Neutrophil (primary cell): ENCODE data around the gene THSD4.

ENCODE experiments used
- H3K27ac ChIP-seq: fragments of 200-600 bp; sonication (generic); 2 replicates; pipeline ENCODE4 v1.5.1; 2016; ENCODE audit warnings: mild to moderate bottlenecking, moderate library complexity
- H3K27me3 ChIP-seq: fragments of 200-600 bp; sonication (generic); 2 replicates; pipeline ENCODE4 v1.6.0; 2016; ENCODE audit warnings: mild to moderate bottlenecking
- H3K36me3 ChIP-seq: fragments of 200-600 bp; sonication (generic); 2 replicates; pipeline ENCODE4 v1.5.1; 2017
- H3K4me1 ChIP-seq, 2 experiments: fragments of 200-600 bp in 1 of 2; sonication (generic) in 1 of 2; 1 replicate in 1 of 2; 2 replicates in 1 of 2; pipeline versions ENCODE4 v1.5.1 to v1.6.1; 2013 to 2016; ENCODE audit warnings: low read depth in 1 of 2, low read length in 1 of 2, mild to moderate bottlenecking in 1 of 2, moderate library complexity in 1 of 2; ENCODE audit not compliant: control insufficient read depth in 1 of 2, insufficient read depth in 1 of 2
- H3K4me3 ChIP-seq, 2 experiments: fragments of 200-600 bp in 1 of 2; sonication (generic) in 1 of 2; 1 replicate in 1 of 2; 2 replicates in 1 of 2; pipeline ENCODE4 v1.5.1; 2013 to 2016; ENCODE audit warnings: low read depth in 1 of 2, low read length in 1 of 2, mild to moderate bottlenecking in 1 of 2, moderate library complexity in 1 of 2
- H3K9me3 ChIP-seq: fragments of 200-600 bp; sonication (generic); 2 replicates; pipeline ENCODE4 v1.5.1; 2016
- CTCF ChIP-seq: fragments of 200-600 bp; sonication (generic); IDR thresholded peaks from 2 replicates; pipeline ENCODE4 v1.5.1; 2016; ENCODE audit warnings: antibody characterized with exemption

Gene THSD4

GRCh38 chr15:71760852-71761251, 645.6 kb downstream of the THSD4 start:
- no peak overlapping the region for H3K27ac ChIP-seq
- H3K4me3 ChIP-seq, result no peak overlapping the region
- peaks cover 6% of the 10 kb centered on the region for H3K9me3 ChIP-seq
- no peaks in the 10 kb centered on the region for H3K27me3 ChIP-seq
- H3K36me3 ChIP-seq, result no peaks in the 10 kb centered on the region
- no peak for TF ChIP-seq CTCF
- H3K4me1 ChIP-seq, result no peaks in the 10 kb centered on the region

GRCh38 chr15:71761649-71762048, 646.4 kb downstream of the THSD4 start:
- TF ChIP-seq CTCF, result no peak
- H3K4me1 ChIP-seq, result no peaks in the 10 kb centered on the region
- H3K36me3 ChIP-seq, result no peaks in the 10 kb centered on the region
- H3K27ac ChIP-seq, result no peak overlapping the region
- no peak overlapping the region for H3K4me3 ChIP-seq
- peaks cover 6% of the 10 kb centered on the region for H3K9me3 ChIP-seq
- no peaks in the 10 kb centered on the region for H3K27me3 ChIP-seq

- Histone ChIP-seq H3K27ac (no peak overlapping the region), H3K27me3 (peaks cover 4% of the 10 kb centered on the region), H3K9me3 (no peaks in the 10 kb centered on the region), H3K36me3 (no peaks in the 10 kb centered on the region), H3K4me3 (no peak overlapping the region), H3K4me1 (no peaks in the 10 kb centered on the region)
- no peak for TF ChIP-seq CTCF
These were observed 652.9 kb downstream of the THSD4 start for GRCh38 chr15:71768184-71768583.

GRCh38 chr15:71773206-71773859, 658.1 kb downstream of the THSD4 start:
- no peaks in the 10 kb centered on the region for H3K4me1 ChIP-seq
- H3K36me3 ChIP-seq, result no peaks in the 10 kb centered on the region
- no peak overlapping the region for H3K27ac ChIP-seq
- TF ChIP-seq CTCF, result no peak
- no peaks in the 10 kb centered on the region for H3K27me3 ChIP-seq
- no peaks in the 10 kb centered on the region for H3K9me3 ChIP-seq
- no peak overlapping the region for H3K4me3 ChIP-seq

- Histone ChIP-seq H3K27me3 (no peaks in the 10 kb centered on the region), H3K9me3 (no peaks in the 10 kb centered on the region), H3K4me3 (no peak overlapping the region), H3K4me1 (no peaks in the 10 kb centered on the region), H3K27ac (no peak overlapping the region), H3K36me3 (no peaks in the 10 kb centered on the region)
- no peak for TF ChIP-seq CTCF
These were observed 660.6 kb downstream of the THSD4 start for GRCh38 chr15:71775856-71776255.
